Spleen (tissue), 11 donors: ENCODE data around the gene CTBP1. TPM values are rescaled to one million over a fixed set of nuclear protein-coding genes. Genes with fewer than 3 reads are reported as not detected.

Source experiments
- DNase-seq: peaks from one replicate; pipeline ENCODE4 v3.0.0-alpha.2; 2020
- H3K27ac ChIP-seq, 8 donors: fragments of 200-600 bp; sonication (generic) in 7 of 8; 1 replicate in 4 of 8; 2 replicates in 4 of 8; pipeline versions ENCODE4 v1.5.0 to v1.8.0; 2016 to 2021; ENCODE audit warnings: inconsistent platforms in 4 of 8, mild to moderate bottlenecking in 4 of 8, moderate library complexity in 1 of 8
- H3K27me3 ChIP-seq, 7 donors: fragments of 200-600 bp; sonication (generic) in 6 of 7; replicated peaks in 1 of 7; 1 replicate in 4 of 7; 2 replicates in 3 of 7; pipeline versions ENCODE4 v1.5.0 to v1.8.0; 2016 to 2021; ENCODE audit warnings: inconsistent platforms in 3 of 7, mild to moderate bottlenecking in 1 of 7
- H3K36me3 ChIP-seq, 6 donors: fragments of 200-600 bp; sonication (generic) in 5 of 6; 1 replicate in 4 of 6; 2 replicates in 2 of 6; pipeline versions ENCODE4 v1.5.0 to v1.8.0; 2016 to 2021; ENCODE audit warnings: inconsistent platforms in 2 of 6
- H3K4me1 ChIP-seq, 6 donors: fragments of 200-600 bp; sonication (generic) in 5 of 6; 1 replicate in 3 of 6; 2 replicates in 3 of 6; pipeline versions ENCODE4 v1.5.0 to v1.8.0; 2016 to 2021; ENCODE audit warnings: inconsistent platforms in 3 of 6
- H3K4me3 ChIP-seq, 8 donors: fragments of 200-600 bp; sonication (generic) in 7 of 8; 1 replicate in 4 of 8; 2 replicates in 4 of 8; pipeline versions ENCODE4 v1.5.0 to v1.8.0; 2016 to 2021; ENCODE audit warnings: inconsistent platforms in 4 of 8, mild to moderate bottlenecking in 4 of 8, moderate library complexity in 2 of 8
- H3K9me3 ChIP-seq, 8 donors: fragments of 200-600 bp; sonication (generic) in 7 of 8; 1 replicate in 4 of 8; 2 replicates in 4 of 8; pipeline versions ENCODE4 v1.5.0 to v1.8.0; 2016 to 2021; ENCODE audit warnings: inconsistent platforms in 4 of 8
- CTCF ChIP-seq, 11 experiments: fragments of 200-600 bp in 7 of 11; fragments of 450-650 bp in 4 of 11; sonication (generic) in 4 of 11; IDR thresholded peaks in 8 of 11; conservative IDR thresholded peaks in 3 of 11; 1 replicate in 7 of 11; 2 replicates in 4 of 11; pipeline versions ENCODE4 v1.4.0 to v1.8.0; 2016 to 2021; ENCODE audit warnings: antibody characterized with exemption in 11 of 11, inconsistent platforms in 4 of 11, mild to moderate bottlenecking in 1 of 11
- POLR2A ChIP-seq, 3 donors: fragments of 450-650 bp; IDR thresholded peaks; one replicate each; pipeline ENCODE4 v1.5.1; 2017; ENCODE audit warnings: antibody characterized with exemption in 3 of 3, mild to moderate bottlenecking in 1 of 3
- POLR2AphosphoS5 ChIP-seq, 3 donors: sonication (generic); formaldehyde crosslinking; IDR thresholded peaks; one replicate each; pipeline ENCODE4 v1.5.1; 2017; ENCODE audit warnings: antibody characterized with exemption in 3 of 3
- WGBS, 5 donors: extraction: QIAGEN DNeasy Blood & Tissue Kit in 3 of 5; methylation state at CpG; one replicate each; pipeline versions ENCODE4 v1.1.5 to v1.1.7; 2013 to 2018; 5-methylcytosine and 5-hydroxymethylcytosine counted together
- intact Hi-C: fragments of 100-400 bp; cut with DNase I; formaldehyde crosslinking; loops from one replicate; pipeline ENCODE4 v1.15.0; 2023; ENCODE audit warnings: low total_unique reads
- polyA plus RNA-seq, 3 donors: library from polyadenylated mRNA; stranded (reverse); fragments of 200-250 nt; gene quantifications; one replicate each; pipeline ENCODE4 v1.2.1, GENCODE V29; 2013
- total RNA-seq, 7 donors: library from RNA; depleted of rRNA in 3 of 7; stranded (reverse); fragments of >200 nt in 3 of 7; fragmentation: NEBNext Ultra II Directional in 4 of 7; extraction: Animal tissue kit (Norgen Biotek cat#: 25700) in 4 of 7; gene quantifications; one replicate each; pipeline versions ENCODE4 v1.1.0 to v1.2.1, GENCODE V29; 2016 to 2021
- donor health status: healthy with polysubstance abuse.
- donor health status: DM: no; HTN: no; CAD: no; lungs with moderate emphysema.
- donor health status: DM: no; HTN: no; CAD: no.
- donor health status: Bipolar disorder and iron deficiency.
- donor health status: healthy.
- donor health status: DM: no; HTN: no; CAD: no.
- donor health status: DM: yes; HTN: yes; CAD: no.

The CTBP1 gene
- total and polyA plus RNA-seq, 10 donors: 101 to 226 (median 187) TPM

- peak in 1 of 3 donors; percentile 24 for TF ChIP-seq POLR2AphosphoS5 (IDR thresholded peaks at IDR 0.05)
- no peak for TF ChIP-seq CTCF (IDR thresholded peaks at IDR 0.05 in 8 of 11, conservative IDR thresholded peaks at IDR 0.05 in 3 of 11)
- TF ChIP-seq POLR2A (IDR thresholded peaks at IDR 0.05): no peak
- WGBS, 5 donors: 47 to 53% (median 52%) methylated on average over 21 of the region's 21 CpGs
- Histone ChIP-seq H3K4me3 (peak overlapping the region in 2 of 8 donors; percentile 0 to 38), H3K27ac (peak overlapping the region; percentile 35 to 85 (median 62)), H3K36me3 (peaks cover 0 to 90% (median 54%) of the 10 kb centered on the region in 6 donors), H3K4me1 (peaks cover 40 to 96% (median 63%) of the 10 kb centered on the region in 6 donors), H3K9me3 (no peaks in the 10 kb centered on the region), H3K27me3 (no peaks in the 10 kb centered on the region)
- DNase-seq: no peak
- intact Hi-C loops: no loop called here
Measured at GRCh38 chr4:1218634-1219565, 30.0 kb downstream of the CTBP1 start.

- H3K27ac ChIP-seq: peak overlapping the region; percentile 10 to 85 (median 70)
- TF ChIP-seq POLR2AphosphoS5 (IDR thresholded peaks at IDR 0.05) (no peak), POLR2A (IDR thresholded peaks at IDR 0.05) (no peak), CTCF (IDR thresholded peaks at IDR 0.05 in 8 of 11, conservative IDR thresholded peaks at IDR 0.05 in 3 of 11) (no peak)
- peaks cover 0 to 90% (median 54%) of the 10 kb centered on the region in 6 donors for H3K36me3 ChIP-seq
- H3K4me3 ChIP-seq: peak overlapping the region in 3 of 8 donors; percentile 4 to 53 (median 10)
- intact Hi-C loops: no loop called here
- WGBS, 5 donors: 89 to 94% (median 92%) methylated on average over 27 of the region's 27 CpGs
- H3K27me3 ChIP-seq: no peaks in the 10 kb centered on the region
- no peaks in the 10 kb centered on the region for H3K9me3 ChIP-seq
- DNase-seq: no peak
- peaks cover 40 to 95% (median 67%) of the 10 kb centered on the region in 6 donors for H3K4me1 ChIP-seq
Measured at GRCh38 chr4:1217366-1217765, 31.6 kb downstream of the CTBP1 start.

- Histone ChIP-seq H3K9me3 (no peaks in the 10 kb centered on the region), H3K4me1 (peaks cover 40 to 93% (median 67%) of the 10 kb centered on the region in 6 donors), H3K4me3 (peak overlapping the region in 4 of 8 donors; percentile 4 to 53 (median 8)), H3K36me3 (peaks cover 0 to 90% (median 54%) of the 10 kb centered on the region in 6 donors), H3K27ac (peak overlapping the region; percentile 10 to 85 (median 70)), H3K27me3 (no peaks in the 10 kb centered on the region)
- peak; percentile 94 for DNase-seq
- intact Hi-C loops: no loop called here
- 7 to 24% (median 17%) methylated on average over 15 to 21 of the region's 21 CpGs for WGBS, 5 donors
- TF ChIP-seq CTCF (IDR thresholded peaks at IDR 0.05 in 8 of 11, conservative IDR thresholded peaks at IDR 0.05 in 3 of 11) (peak; percentile 33 to 76 (median 55)), POLR2A (IDR thresholded peaks at IDR 0.05) (no peak), POLR2AphosphoS5 (IDR thresholded peaks at IDR 0.05) (peak; percentile 74 to 81 (median 77))
Measured at GRCh38 chr4:1216869-1217294, 32.0 kb downstream of the CTBP1 start.
